Loucy (cell line): ENCODE data around the gene SORCS2.

ENCODE experiments used
- H2AFZ ChIP-seq: fragments of 200-600 bp; sonication (generic); 2 replicates; pipeline ENCODE4 v1.6.0; 2016; ENCODE audit warnings: antibody characterized with exemption, mild to moderate bottlenecking, low read length, moderate library complexity
- H3F3A ChIP-seq: fragments of 200-600 bp; 2 replicates; pipeline ENCODE4 v1.6.0; 2016; ENCODE audit warnings: antibody characterized with exemption, low read depth, mild to moderate bottlenecking
- H3K27me3 ChIP-seq: fragments of 200-600 bp; sonication (generic); 2 replicates; pipeline ENCODE4 v1.6.1; 2014; ENCODE audit warnings: low read length, mild to moderate bottlenecking; ENCODE audit not compliant: insufficient read depth, poor library complexity, severe bottlenecking
- H3K36me3 ChIP-seq: fragments of 200-600 bp; sonication (generic); 2 replicates; pipeline ENCODE4 v1.6.1; 2016; ENCODE audit warnings: low read length; ENCODE audit not compliant: insufficient read depth
- H3K4me1 ChIP-seq: fragments of 200-600 bp; sonication (generic); 2 replicates; pipeline ENCODE4 v1.5.1; 2014; ENCODE audit warnings: low read length, mild to moderate bottlenecking; ENCODE audit not compliant: insufficient read depth, poor library complexity, severe bottlenecking
- H3K4me2 ChIP-seq: fragments of 200-600 bp; sonication (generic); 2 replicates; pipeline ENCODE4 v1.6.0; 2014; ENCODE audit warnings: antibody characterized with exemption, low read length, low read depth, mild to moderate bottlenecking; ENCODE audit not compliant: poor library complexity, severe bottlenecking
- H3K4me3 ChIP-seq: fragments of 200-600 bp; sonication (generic); 2 replicates; pipeline ENCODE4 v1.5.1; 2014; ENCODE audit warnings: low read length, mild to moderate bottlenecking, mixed read lengths; ENCODE audit not compliant: poor library complexity, severe bottlenecking
- H3K79me2 ChIP-seq: fragments of 200-600 bp; sonication (generic); 2 replicates; pipeline ENCODE4 v1.6.1; 2014; ENCODE audit warnings: low read length; ENCODE audit not compliant: insufficient read depth
- H3K9ac ChIP-seq: fragments of 200-600 bp; sonication (generic); 2 replicates; pipeline ENCODE4 v1.6.0; 2014; ENCODE audit warnings: mild to moderate bottlenecking, low read depth, low read length, moderate library complexity; ENCODE audit not compliant: poor library complexity, severe bottlenecking
- H3K9me2 ChIP-seq: fragments of 200-600 bp; sonication (generic); replicated peaks from 2 replicates; pipeline ENCODE4 v1.6.1; 2016; ENCODE audit warnings: low read depth, low read length, mixed read lengths
- H3K9me3 ChIP-seq: fragments of 200-600 bp; sonication (generic); 2 replicates; pipeline ENCODE4 v1.6.1; 2014; ENCODE audit warnings: mild to moderate bottlenecking, antibody characterized with exemption, low read length, low read depth; ENCODE audit not compliant: insufficient read depth
- H4K20me1 ChIP-seq: fragments of 200-600 bp; sonication (generic); 2 replicates; pipeline ENCODE4 v1.6.0; 2014; ENCODE audit warnings: antibody characterized with exemption, low read length, mild to moderate bottlenecking; ENCODE audit not compliant: insufficient read depth, poor library complexity, severe bottlenecking
- EZH2phosphoT487 ChIP-seq: fragments of 200-600 bp; IDR thresholded peaks from 2 replicates; pipeline ENCODE4 v1.6.1; 2018; ENCODE audit warnings: antibody characterized with exemption, mild to moderate bottlenecking, moderate library complexity, borderline replicate concordance
- TF ChIP-seq, protein P1 (sequence below): fragments of 200-600 bp; sonication (generic); conservative IDR thresholded peaks from 2 replicates; pipeline ENCODE4 v1.5.1; 2014; ENCODE audit warnings: mild to moderate bottlenecking, antibody characterized with exemption, low read length

SORCS2 gene

GRCh38 chr4:7461230-7461629, 268.9 kb downstream of the SORCS2 start:
- no peak for TF ChIP-seq EZH2phosphoT487
- TF ChIP-seq, protein P1, sequence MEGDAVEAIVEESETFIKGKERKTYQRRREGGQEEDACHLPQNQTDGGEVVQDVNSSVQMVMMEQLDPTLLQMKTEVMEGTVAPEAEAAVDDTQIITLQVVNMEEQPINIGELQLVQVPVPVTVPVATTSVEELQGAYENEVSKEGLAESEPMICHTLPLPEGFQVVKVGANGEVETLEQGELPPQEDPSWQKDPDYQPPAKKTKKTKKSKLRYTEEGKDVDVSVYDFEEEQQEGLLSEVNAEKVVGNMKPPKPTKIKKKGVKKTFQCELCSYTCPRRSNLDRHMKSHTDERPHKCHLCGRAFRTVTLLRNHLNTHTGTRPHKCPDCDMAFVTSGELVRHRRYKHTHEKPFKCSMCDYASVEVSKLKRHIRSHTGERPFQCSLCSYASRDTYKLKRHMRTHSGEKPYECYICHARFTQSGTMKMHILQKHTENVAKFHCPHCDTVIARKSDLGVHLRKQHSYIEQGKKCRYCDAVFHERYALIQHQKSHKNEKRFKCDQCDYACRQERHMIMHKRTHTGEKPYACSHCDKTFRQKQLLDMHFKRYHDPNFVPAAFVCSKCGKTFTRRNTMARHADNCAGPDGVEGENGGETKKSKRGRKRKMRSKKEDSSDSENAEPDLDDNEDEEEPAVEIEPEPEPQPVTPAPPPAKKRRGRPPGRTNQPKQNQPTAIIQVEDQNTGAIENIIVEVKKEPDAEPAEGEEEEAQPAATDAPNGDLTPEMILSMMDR: no peak
- Histone ChIP-seq H3K4me2 (no peak overlapping the region), H3K79me2 (no peaks in the 10 kb centered on the region)

DNA sequence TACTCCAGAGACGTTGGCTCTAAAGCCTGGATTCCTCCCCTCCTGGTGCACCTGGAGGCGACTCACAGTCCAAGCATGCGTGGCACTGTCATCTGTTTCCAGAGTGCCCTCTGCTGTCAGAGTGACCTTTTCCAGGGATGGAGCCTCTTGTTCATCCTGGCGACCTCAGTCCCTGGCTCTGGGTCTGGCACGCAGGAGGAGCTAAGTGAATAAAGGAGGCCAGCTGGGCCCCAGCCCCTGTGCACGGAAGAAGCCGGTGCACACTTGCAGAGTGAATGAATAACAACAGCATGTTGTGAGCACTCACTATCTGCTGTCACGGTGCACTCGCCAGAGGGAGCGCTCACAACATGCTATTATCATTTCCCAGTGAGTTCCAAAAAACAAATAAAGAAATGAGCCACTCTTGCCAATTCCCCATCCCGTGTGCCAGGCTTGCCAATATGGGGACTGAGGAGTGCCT, 270.2 kb downstream of the SORCS2 start:
- H3K9me3 ChIP-seq: peaks cover 10% of the 10 kb centered on the region; the same call in 1 of the 2 replicates
- no peaks in the 10 kb centered on the region for H3K36me3 ChIP-seq
- no peak overlapping the region for H3K4me2 ChIP-seq

More at GRCh38 chr4:7461230-7461629, 268.9 kb downstream of the SORCS2 start:
- no peaks in the 10 kb centered on the region for H4K20me1 ChIP-seq
- H3F3A ChIP-seq: no peaks in the 10 kb centered on the region
- no peak overlapping the region for H2AFZ ChIP-seq
- no peak overlapping the region for H3K9ac ChIP-seq
- H3K27me3 ChIP-seq: no peaks in the 10 kb centered on the region
- H3K9me3 ChIP-seq: peaks cover 10% of the 10 kb centered on the region; the same call in 1 of the 2 replicates
- H3K4me3 ChIP-seq: no peak overlapping the region
- no peaks in the 10 kb centered on the region for H3K9me2 ChIP-seq
- H3K4me1 ChIP-seq: no peaks in the 10 kb centered on the region
- H3K36me3 ChIP-seq: no peaks in the 10 kb centered on the region

DNA sequence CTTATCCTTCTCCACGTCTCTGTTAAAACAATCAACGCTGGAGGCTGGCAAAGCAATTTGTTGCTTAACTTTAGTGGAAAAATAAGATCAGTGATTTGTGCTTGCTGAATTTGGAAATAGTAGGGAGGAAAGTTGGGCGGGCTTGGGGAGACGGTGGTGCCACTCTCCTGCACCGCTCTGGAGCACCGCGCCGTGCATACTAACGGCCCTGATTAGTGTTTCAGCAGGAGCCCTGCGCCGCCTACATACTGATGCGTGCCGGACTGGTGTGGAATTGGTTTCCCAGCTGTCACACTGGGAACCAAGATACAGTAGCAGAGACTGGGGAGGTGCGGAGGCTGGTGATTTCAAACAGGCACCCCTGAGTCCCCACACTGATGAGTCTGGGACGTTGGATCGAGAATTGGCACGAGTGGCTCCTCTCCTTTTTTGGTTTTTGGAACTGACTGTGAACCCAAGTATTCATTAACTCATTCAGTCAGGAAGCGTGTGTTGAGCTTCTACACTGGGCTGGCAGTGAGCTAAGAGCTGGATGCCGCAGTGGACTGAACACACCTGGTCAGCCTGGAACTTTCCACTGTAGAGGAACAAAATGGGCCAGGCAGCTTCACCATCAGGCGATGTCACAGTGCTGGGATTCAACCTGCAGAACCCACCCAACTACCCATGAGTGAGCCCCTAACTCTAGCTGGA, 271.4 kb downstream of the SORCS2 start:
- no peak overlapping the region for H3K4me3 ChIP-seq
- peaks cover 9% of the 10 kb centered on the region; the same call in 1 of the 2 replicates for H3K9me3 ChIP-seq
- H3K27me3 ChIP-seq: no peaks in the 10 kb centered on the region
- no peak overlapping the region for H3K9ac ChIP-seq
- H3K79me2 ChIP-seq: no peaks in the 10 kb centered on the region
- H3F3A ChIP-seq: no peaks in the 10 kb centered on the region
- no peaks in the 10 kb centered on the region for H3K9me2 ChIP-seq
- no peaks in the 10 kb centered on the region for H3K4me1 ChIP-seq
- H3K36me3 ChIP-seq: no peaks in the 10 kb centered on the region
- TF ChIP-seq EZH2phosphoT487: no peak
- TF ChIP-seq, protein P1: no peak
- H3K4me2 ChIP-seq: no peak overlapping the region
- H4K20me1 ChIP-seq: no peaks in the 10 kb centered on the region
- no peak overlapping the region for H2AFZ ChIP-seq

More for the DNA sequence above, 270.2 kb downstream of the SORCS2 start:
- Histone ChIP-seq H3K9me2 (no peaks in the 10 kb centered on the region), H2AFZ (no peak overlapping the region), H3K27me3 (no peaks in the 10 kb centered on the region), H3K9ac (no peak overlapping the region), H3K4me3 (no peak overlapping the region), H4K20me1 (no peaks in the 10 kb centered on the region), H3K4me1 (no peaks in the 10 kb centered on the region), H3K79me2 (no peaks in the 10 kb centered on the region), H3F3A (no peaks in the 10 kb centered on the region)
- no peak for TF ChIP-seq EZH2phosphoT487
- TF ChIP-seq, protein P1: no peak
